ENCODE data around the gene PCDHGB4. TPM values are rescaled to one million over a fixed set of nuclear protein-coding genes. Genes with fewer than 3 reads are reported as not detected.
"Not testable (repeated sequence)": the region's sequence is repeated elsewhere in the genome, so short reads cannot be mapped to it uniquely, and the experiment has no call there.

PCDHGB4 gene
- total and polyA plus RNA-seq, 2 experiments from 2014 or later = 5.0 to 6.8 TPM

DNA sequence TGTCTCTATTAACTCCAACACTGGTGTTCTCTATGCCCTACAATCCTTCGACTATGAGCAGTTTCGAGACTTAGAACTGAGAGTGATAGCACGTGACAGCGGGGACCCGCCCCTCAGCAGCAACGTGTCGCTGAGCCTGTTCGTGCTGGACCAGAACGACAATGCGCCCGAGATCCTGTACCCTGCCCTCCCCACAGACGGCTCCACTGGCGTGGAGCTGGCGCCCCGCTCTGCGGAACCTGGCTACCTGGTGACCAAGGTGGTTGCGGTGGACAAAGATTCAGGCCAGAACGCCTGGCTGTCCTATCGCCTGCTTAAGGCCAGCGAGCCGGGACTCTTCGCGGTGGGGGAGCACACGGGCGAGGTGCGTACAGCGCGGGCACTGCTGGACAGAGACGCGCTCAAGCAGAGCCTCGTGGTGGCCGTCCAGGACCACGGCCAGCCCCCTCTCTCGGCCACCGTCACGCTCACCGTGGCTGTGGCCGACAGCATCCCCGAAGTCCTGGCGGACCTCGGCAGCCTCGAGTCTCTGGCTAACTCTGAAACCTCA, 35.3 kb downstream of the PCDHGB4 start:
- H2AFZ ChIP-seq = no peak overlapping the region
- TF ChIP-seq EZH2 (IDR thresholded peaks at IDR 0.05; ENCODE audit: insufficient read depth, poor library complexity, severe bottlenecking) (no peak), EZH2phosphoT487 (IDR thresholded peaks at IDR 0.05; ENCODE audit: insufficient read depth, low read depth) (no peak)
- H3K9ac ChIP-seq = no peak overlapping the region
- WGBS, 2 experiments (ENCODE audit: low coverage in 1 of 2, low lambda C conversion rate in 2 of 2, missing lambda C conversion rate in 2 of 2) = 44% methylated on average over 25 to 41 of the region's 42 CpGs
- in situ Hi-C loops (cut with MboI) = no loop called here
- no peaks in the 10 kb centered on the region for H3K9me2 ChIP-seq (ENCODE audit: insufficient read depth)
- peak overlapping the region; percentile 80; the same call in 1 of the 2 replicates for H3K4me3 ChIP-seq
- H3F3A ChIP-seq (ENCODE audit: insufficient read depth) = peaks cover 27% of the 10 kb centered on the region
- peaks cover 59% of the 10 kb centered on the region for H3K79me2 ChIP-seq (ENCODE audit: insufficient read depth)
- H3K4me2 ChIP-seq (ENCODE audit: unreplicated experiment) = peak overlapping the region; percentile 59
- peaks cover 15% of the 10 kb centered on the region; the same call in 1 of the 2 replicates for H3K4me1 ChIP-seq (ENCODE audit: insufficient read depth)
- no peak for DNase-seq
- H3K36me3 ChIP-seq (ENCODE audit: low read depth) = peaks cover 3% of the 10 kb centered on the region; the same call in 1 of the 2 replicates
- H3K27me3 ChIP-seq (replicated peaks; ENCODE audit: insufficient read depth) = no peaks in the 10 kb centered on the region
- no peaks in the 10 kb centered on the region for H4K20me1 ChIP-seq (ENCODE audit: insufficient read depth)
- no peaks in the 10 kb centered on the region for H3K9me3 ChIP-seq (ENCODE audit: low read depth)
- no peak overlapping the region for H3K27ac ChIP-seq

DNA sequence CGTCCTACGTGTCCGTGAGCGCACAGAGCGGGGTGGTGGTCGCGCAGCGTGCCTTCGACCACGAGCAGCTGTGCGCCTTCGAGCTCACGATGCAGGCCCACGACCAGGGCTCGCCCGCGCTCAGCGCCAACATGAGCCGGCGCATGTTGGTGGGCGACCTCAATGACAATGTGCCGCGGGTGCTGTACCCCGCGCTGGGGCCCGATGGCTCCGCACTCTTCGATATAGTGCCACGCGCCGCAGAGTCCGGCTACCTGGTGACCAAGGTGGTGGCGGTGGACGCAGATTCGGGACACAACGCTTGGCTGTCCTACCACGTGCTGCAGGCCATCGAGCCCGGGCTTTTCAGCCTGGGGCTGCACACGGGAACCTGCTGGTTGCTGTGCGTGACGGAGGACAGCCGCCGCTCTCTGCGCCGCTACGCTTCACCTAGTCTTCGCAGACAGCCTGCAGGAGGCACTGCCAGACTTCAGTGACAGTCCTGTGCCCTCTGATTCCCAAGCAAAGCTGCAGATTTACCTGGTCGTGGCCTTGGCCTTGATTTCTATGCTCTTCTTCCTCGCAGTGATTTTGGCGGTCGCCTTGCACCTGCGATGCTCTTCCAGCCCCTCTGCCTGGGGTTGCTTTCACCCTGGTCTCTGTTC, 40.4 kb downstream of the PCDHGB4 start:
- Histone ChIP-seq H2AFZ (no peak overlapping the region), H3K4me1 (ENCODE audit: insufficient read depth) (peaks cover 6% of the 10 kb centered on the region; the same call in 1 of the 2 replicates), H3K9me2 (ENCODE audit: insufficient read depth) (no peaks in the 10 kb centered on the region), H3K9me3 (ENCODE audit: low read depth) (no peaks in the 10 kb centered on the region), H3K36me3 (ENCODE audit: low read depth) (peaks cover 3% of the 10 kb centered on the region; the same call in 1 of the 2 replicates), H3K4me2 (ENCODE audit: unreplicated experiment) (no peak overlapping the region), H3K4me3 (no peak overlapping the region), H3F3A (ENCODE audit: insufficient read depth) (no peaks in the 10 kb centered on the region), H4K20me1 (ENCODE audit: insufficient read depth) (no peaks in the 10 kb centered on the region), H3K27me3 (replicated peaks; ENCODE audit: insufficient read depth) (no peaks in the 10 kb centered on the region), H3K9ac (no peak overlapping the region), H3K27ac (no peak overlapping the region), H3K79me2 (ENCODE audit: insufficient read depth) (peaks cover 54% of the 10 kb centered on the region)
- TF ChIP-seq EZH2 (IDR thresholded peaks at IDR 0.05; ENCODE audit: insufficient read depth, poor library complexity, severe bottlenecking) = no peak
- no peak for DNase-seq
- 65 to 71% methylated on average over 52 to 53 of the region's 53 CpGs for WGBS, 2 experiments (ENCODE audit: low coverage in 1 of 2, low lambda C conversion rate in 2 of 2, missing lambda C conversion rate in 2 of 2)
- in situ Hi-C loops (cut with MboI) = no loop called here

DNA sequence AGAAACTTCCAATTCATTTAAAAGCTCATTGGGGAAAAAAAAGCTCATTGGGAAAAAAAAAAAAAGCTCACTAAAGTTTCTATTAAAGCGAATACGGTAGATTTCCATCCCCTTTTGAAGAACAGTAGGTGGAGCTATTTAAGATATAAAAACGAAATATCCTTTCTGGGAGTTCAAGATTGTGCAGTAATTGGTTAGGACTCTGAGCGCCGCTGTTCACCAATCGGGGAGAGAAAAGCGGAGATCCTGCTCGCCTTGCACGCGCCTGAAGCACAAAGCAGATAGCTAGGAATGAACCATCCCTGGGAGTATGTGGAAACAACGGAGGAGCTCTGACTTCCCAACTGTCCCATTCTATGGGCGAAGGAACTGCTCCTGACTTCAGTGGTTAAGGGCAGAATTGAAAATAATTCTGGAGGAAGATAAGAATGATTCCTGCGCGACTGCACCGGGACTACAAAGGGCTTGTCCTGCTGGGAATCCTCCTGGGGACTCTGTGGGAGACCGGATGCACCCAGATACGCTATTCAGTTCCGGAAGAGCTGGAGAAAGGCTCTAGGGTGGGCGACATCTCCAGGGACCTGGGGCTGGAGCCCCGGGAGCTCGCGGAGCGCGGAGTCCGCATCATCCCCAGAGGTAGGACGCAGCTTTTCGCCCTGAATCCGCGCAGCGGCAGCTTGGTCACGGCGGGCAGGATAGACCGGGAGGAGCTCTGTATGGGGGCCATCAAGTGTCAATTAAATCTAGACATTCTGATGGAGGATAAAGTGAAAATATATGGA, 43.0 kb downstream of the PCDHGB4 start, which contains the start of gene PCDHGA12:
PCDHGA12 (plus strand) TSS at position 176 of the 782 bp plus-strand sequence; CDS start at position 429, 253 bp downstream.
- TF ChIP-seq EZH2 (IDR thresholded peaks at IDR 0.05; ENCODE audit: insufficient read depth, poor library complexity, severe bottlenecking) (no peak), EZH2phosphoT487 (IDR thresholded peaks at IDR 0.05; ENCODE audit: insufficient read depth, low read depth) (no peak)
- H3K27ac ChIP-seq = peak within 1 kb of the TSS; percentile 57
- peak; percentile 92 for DNase-seq
- peak within 1 kb of the TSS; percentile 59 for H2AFZ ChIP-seq
- H3F3A ChIP-seq (ENCODE audit: insufficient read depth) = peaks cover 8% of the 10 kb centered on the region
- H3K9ac ChIP-seq = peak within 1 kb of the TSS; percentile 61
- no peaks in the 10 kb centered on the region for H3K9me2 ChIP-seq (ENCODE audit: insufficient read depth)
- in situ Hi-C loops (cut with MboI) = no loop called here
- peaks cover 42% of the 10 kb centered on the region for H3K79me2 ChIP-seq (ENCODE audit: insufficient read depth)
- H3K4me2 ChIP-seq (ENCODE audit: unreplicated experiment) = peak within 1 kb of the TSS; percentile 17
- H3K36me3 ChIP-seq (ENCODE audit: low read depth) = no peaks in the 10 kb centered on the region; the same call in 1 of the 2 replicates
- no peaks in the 10 kb centered on the region for H4K20me1 ChIP-seq (ENCODE audit: insufficient read depth)
- H3K9me3 ChIP-seq (ENCODE audit: low read depth) = no peaks in the 10 kb centered on the region
- H3K4me3 ChIP-seq = peak within 1 kb of the TSS; percentile 61
- 25 to 28% methylated on average over 33 of the region's 33 CpGs for WGBS, 2 experiments (ENCODE audit: low coverage in 1 of 2, low lambda C conversion rate in 2 of 2, missing lambda C conversion rate in 2 of 2)
- no peaks in the 10 kb centered on the region for H3K27me3 ChIP-seq (replicated peaks; ENCODE audit: insufficient read depth)
- peaks cover 13% of the 10 kb centered on the region for H3K4me1 ChIP-seq (ENCODE audit: insufficient read depth)

DNA sequence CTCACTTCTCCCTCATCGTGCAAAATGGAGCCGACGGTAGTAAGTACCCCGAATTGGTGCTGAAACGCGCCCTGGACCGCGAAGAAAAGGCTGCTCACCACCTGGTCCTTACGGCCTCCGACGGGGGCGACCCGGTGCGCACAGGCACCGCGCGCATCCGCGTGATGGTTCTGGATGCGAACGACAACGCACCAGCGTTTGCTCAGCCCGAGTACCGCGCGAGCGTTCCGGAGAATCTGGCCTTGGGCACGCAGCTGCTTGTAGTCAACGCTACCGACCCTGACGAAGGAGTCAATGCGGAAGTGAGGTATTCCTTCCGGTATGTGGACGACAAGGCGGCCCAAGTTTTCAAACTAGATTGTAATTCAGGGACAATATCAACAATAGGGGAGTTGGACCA, 43.8 kb downstream of the PCDHGB4 start:
- Histone ChIP-seq H3K9me2 (ENCODE audit: insufficient read depth) (no peaks in the 10 kb centered on the region), H3F3A (ENCODE audit: insufficient read depth) (peaks cover 8% of the 10 kb centered on the region), H3K27ac (no peak overlapping the region), H3K4me1 (ENCODE audit: insufficient read depth) (peaks cover 14% of the 10 kb centered on the region), H3K4me2 (ENCODE audit: unreplicated experiment) (peak overlapping the region; percentile 17), H3K9me3 (ENCODE audit: low read depth) (no peaks in the 10 kb centered on the region), H3K9ac (peak overlapping the region; percentile 61), H3K79me2 (ENCODE audit: insufficient read depth) (peaks cover 41% of the 10 kb centered on the region), H2AFZ (peak overlapping the region; percentile 59), H3K4me3 (peak overlapping the region; percentile 61), H4K20me1 (ENCODE audit: insufficient read depth) (no peaks in the 10 kb centered on the region), H3K27me3 (replicated peaks; ENCODE audit: insufficient read depth) (no peaks in the 10 kb centered on the region), H3K36me3 (ENCODE audit: low read depth) (no peaks in the 10 kb centered on the region; the same call in 1 of the 2 replicates)
- 31 to 33% methylated on average over 37 of the region's 37 CpGs for WGBS, 2 experiments (ENCODE audit: low coverage in 1 of 2, low lambda C conversion rate in 2 of 2, missing lambda C conversion rate in 2 of 2)
- TF ChIP-seq EZH2 (IDR thresholded peaks at IDR 0.05; ENCODE audit: insufficient read depth, poor library complexity, severe bottlenecking) (no peak), EZH2phosphoT487 (IDR thresholded peaks at IDR 0.05; ENCODE audit: insufficient read depth, low read depth) (no peak)
- in situ Hi-C loops (cut with MboI) = no loop called here
- peak; percentile 27 for DNase-seq

DNA sequence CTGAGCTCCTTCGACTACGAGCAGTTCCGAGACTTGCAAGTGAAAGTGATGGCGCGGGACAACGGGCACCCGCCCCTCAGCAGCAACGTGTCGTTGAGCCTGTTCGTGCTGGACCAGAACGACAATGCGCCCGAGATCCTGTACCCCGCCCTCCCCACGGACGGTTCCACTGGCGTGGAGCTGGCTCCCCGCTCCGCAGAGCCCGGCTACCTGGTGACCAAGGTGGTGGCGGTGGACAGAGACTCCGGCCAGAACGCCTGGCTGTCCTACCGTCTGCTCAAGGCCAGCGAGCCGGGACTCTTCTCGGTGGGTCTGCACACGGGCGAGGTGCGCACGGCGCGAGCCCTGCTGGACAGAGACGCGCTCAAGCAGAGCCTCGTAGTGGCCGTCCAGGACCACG, 44.8 kb downstream of the PCDHGB4 start:
- WGBS, 2 experiments (ENCODE audit: low coverage in 1 of 2, low lambda C conversion rate in 2 of 2, missing lambda C conversion rate in 2 of 2) = 64% methylated on average over 27 to 37 of the region's 38 CpGs
- H2AFZ ChIP-seq; H3K27me3 ChIP-seq (replicated peaks; ENCODE audit: insufficient read depth); H4K20me1 ChIP-seq (ENCODE audit: insufficient read depth); DNase-seq; H3K9ac ChIP-seq; H3K36me3 ChIP-seq (ENCODE audit: low read depth); H3K4me2 ChIP-seq (ENCODE audit: unreplicated experiment); H3K4me3 ChIP-seq; H3K9me2 ChIP-seq (ENCODE audit: insufficient read depth); in situ Hi-C loops (cut with MboI); H3K27ac ChIP-seq; H3K9me3 ChIP-seq (ENCODE audit: low read depth): not testable (repeated sequence)
- Histone ChIP-seq H3F3A (ENCODE audit: insufficient read depth) (peaks cover 13% of the 10 kb centered on the region), H3K79me2 (ENCODE audit: insufficient read depth) (peaks cover 47% of the 10 kb centered on the region), H3K4me1 (ENCODE audit: insufficient read depth) (peaks cover 24% of the 10 kb centered on the region)

DNA sequence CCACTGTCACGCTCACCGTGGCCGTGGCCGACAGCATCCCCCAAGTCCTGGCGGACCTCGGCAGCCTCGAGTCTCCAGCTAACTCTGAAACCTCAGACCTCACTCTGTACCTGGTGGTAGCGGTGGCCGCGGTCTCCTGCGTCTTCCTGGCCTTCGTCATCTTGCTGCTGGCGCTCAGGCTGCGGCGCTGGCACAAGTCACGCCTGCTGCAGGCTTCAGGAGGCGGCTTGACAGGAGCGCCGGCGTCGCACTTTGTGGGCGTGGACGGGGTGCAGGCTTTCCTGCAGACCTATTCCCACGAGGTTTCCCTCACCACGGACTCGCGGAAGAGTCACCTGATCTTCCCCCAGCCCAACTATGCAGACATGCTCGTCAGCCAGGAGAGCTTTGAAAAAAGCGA, 45.2 kb downstream of the PCDHGB4 start:
- H3K9me2 ChIP-seq (ENCODE audit: insufficient read depth); H3K4me2 ChIP-seq (ENCODE audit: unreplicated experiment); H2AFZ ChIP-seq; DNase-seq; H4K20me1 ChIP-seq (ENCODE audit: insufficient read depth); H3K4me3 ChIP-seq; H3K27ac ChIP-seq; H3K9ac ChIP-seq; H3K9me3 ChIP-seq (ENCODE audit: low read depth); H3K36me3 ChIP-seq (ENCODE audit: low read depth); in situ Hi-C loops (cut with MboI); H3K27me3 ChIP-seq (replicated peaks; ENCODE audit: insufficient read depth): not testable (repeated sequence)
- Histone ChIP-seq H3K79me2 (ENCODE audit: insufficient read depth) (peaks cover 49% of the 10 kb centered on the region), H3K4me1 (ENCODE audit: insufficient read depth) (peaks cover 28% of the 10 kb centered on the region), H3F3A (ENCODE audit: insufficient read depth) (peaks cover 17% of the 10 kb centered on the region)
- 40 to 58% methylated on average over 22 to 29 of the region's 29 CpGs for WGBS, 2 experiments (ENCODE audit: low coverage in 1 of 2, low lambda C conversion rate in 2 of 2, missing lambda C conversion rate in 2 of 2)

Measured in GM23248 (cell line).